Endothelial cell of umbilical vein (primary cell): ENCODE results near the gene CCDC120. TPM values are rescaled to one million over a fixed set of nuclear protein-coding genes. Genes with fewer than 3 reads are reported as not detected.

ENCODE experiments used
- BruUV-seq: library from RNA; stranded (reverse); fragments of 400-500 nt; replicated peaks from 2 replicates; lab custom pipeline; 2021; lab: Mats Ljungman, UMichigan
- CTCF ChIA-PET: fragments of 300-600, 350-600 bp; sonication (Branson Sonifier 250); formaldehyde crosslinking; loops from one replicate; lab custom pipeline; 2021; ENCODE audit warnings: antibody characterized with exemption, inconsistent platforms; lab: Charles Lee
- POLR2A ChIA-PET: fragments of 300-600, 350-600 bp; sonication (Branson Sonifier 250); formaldehyde crosslinking; loops from one replicate; lab custom pipeline; 2021; ENCODE audit warnings: antibody characterized with exemption, inconsistent platforms; lab: Charles Lee
- DNase-seq: peaks from one replicate; pipeline ENCODE4 v3.0.0-alpha.2; 2011; ENCODE audit warnings: low read depth, low spot score
- FAIRE-seq: peaks from 2 replicates; lab custom pipeline; 2011; peaks lifted over from hg19 to GRCh38; lab: Jason Lieb, UNC
- H2AFZ ChIP-seq: 2 replicates; pipeline ENCODE4 v1.6.0; 2012; ENCODE audit warnings: low read depth, low read length, control low read depth, inconsistent platforms
- H3K27ac ChIP-seq: 2 replicates; pipeline ENCODE4 v1.5.1; 2011; ENCODE audit warnings: low read depth, mild to moderate bottlenecking, control low read depth, low read length, moderate library complexity; ENCODE audit not compliant: insufficient read depth
- H3K27me3 ChIP-seq, 2 experiments: 2 replicates each; pipeline versions ENCODE4 v1.6.0 to v1.6.1; 2011; ENCODE audit warnings: low read length in 2 of 2, mixed read lengths in 1 of 2; ENCODE audit not compliant: control insufficient read depth in 2 of 2, insufficient read depth in 2 of 2
- H3K36me3 ChIP-seq, 2 experiments: 2 replicates in 1 of 2; 3 replicates in 1 of 2; pipeline ENCODE4 v1.5.1; 2011; ENCODE audit warnings: low read length in 2 of 2, mild to moderate bottlenecking in 1 of 2, moderate library complexity in 1 of 2; ENCODE audit not compliant: control insufficient read depth in 2 of 2, insufficient read depth in 2 of 2; ENCODE audit errors: extremely low read depth in 1 of 2
- H3K4me1 ChIP-seq: 3 replicates; pipeline ENCODE4 v1.5.1; 2011; ENCODE audit warnings: mild to moderate bottlenecking, low read length; ENCODE audit not compliant: control insufficient read depth, insufficient read depth; ENCODE audit errors: extremely low read depth
- H3K4me2 ChIP-seq: 2 replicates; pipeline ENCODE4 v1.6.1; 2011; ENCODE audit warnings: low read length, control low read depth, mixed read lengths; ENCODE audit not compliant: insufficient read depth
- H3K4me3 ChIP-seq, 3 experiments: fragments of 200-600 bp in 1 of 3; sonication (generic), shearing (Covaris generic) in 1 of 3; replicated peaks in 1 of 3; 2 replicates each; pipeline ENCODE4 v1.5.1; 2011 to 2016; ENCODE audit warnings: control low read depth in 3 of 3, low read length in 3 of 3, mild to moderate bottlenecking in 2 of 3, inconsistent platforms in 1 of 3, low read depth in 1 of 3, moderate library complexity in 1 of 3; ENCODE audit not compliant: insufficient read depth in 1 of 3
- H3K79me2 ChIP-seq: 2 replicates; pipeline ENCODE4 v1.6.0; 2012; ENCODE audit warnings: low read length, inconsistent platforms; ENCODE audit not compliant: control insufficient read depth, insufficient read depth
- H3K9ac ChIP-seq: replicated peaks from 2 replicates; pipeline ENCODE3; 2011; ENCODE audit warnings: low read length, control low read depth; ENCODE audit not compliant: insufficient read depth; ENCODE audit errors: extremely low read depth
- H3K9me1 ChIP-seq: replicated peaks from 3 replicates; pipeline ENCODE4 v1.6.0; 2011; ENCODE audit warnings: mild to moderate bottlenecking, low read length; ENCODE audit not compliant: control insufficient read depth, insufficient read depth; ENCODE audit errors: extremely low read depth
- H3K9me3 ChIP-seq: replicated peaks from 2 replicates; pipeline ENCODE4 v1.5.1; 2012; ENCODE audit warnings: low read length, inconsistent platforms; ENCODE audit not compliant: control insufficient read depth, insufficient read depth
- H4K20me1 ChIP-seq: replicated peaks from 2 replicates; pipeline ENCODE3; 2011; ENCODE audit warnings: mild to moderate bottlenecking, low read length; ENCODE audit not compliant: control insufficient read depth, insufficient read depth; ENCODE audit errors: extremely low read depth
- CTCF ChIP-seq, 2 donors: IDR thresholded peaks; 1 replicate in 1 of 2; 2 replicates in 1 of 2; pipeline ENCODE4 v1.5.1; 2011; ENCODE audit warnings: low read length in 2 of 2, mild to moderate bottlenecking in 2 of 2, moderate library complexity in 2 of 2, control low read depth in 1 of 2, inconsistent platforms in 1 of 2, low read depth in 1 of 2; ENCODE audit not compliant: insufficient read depth in 1 of 2; ENCODE audit errors: extremely low read depth in 1 of 2
- EZH2 ChIP-seq: IDR thresholded peaks from 2 replicates; pipeline ENCODE4 v1.6.1; 2012; ENCODE audit warnings: borderline replicate concordance, low read depth, mild to moderate bottlenecking, moderate library complexity, low read length, inconsistent platforms; ENCODE audit not compliant: severe bottlenecking
- FOS ChIP-seq: IDR thresholded peaks from 2 replicates; pipeline ENCODE4 v1.6.1; 2011; ENCODE audit warnings: mild to moderate bottlenecking, low read length, moderate library complexity, borderline replicate concordance; ENCODE audit not compliant: insufficient read depth
- GATA2 ChIP-seq: IDR thresholded peaks from 2 replicates; pipeline ENCODE4 v1.7.0; 2011; ENCODE audit warnings: low read depth, mild to moderate bottlenecking, moderate library complexity, mixed read lengths, low read length; ENCODE audit not compliant: insufficient read length, insufficient read depth
- JUN ChIP-seq: IDR thresholded peaks from 2 replicates; pipeline ENCODE4 v1.6.1; 2011; ENCODE audit warnings: borderline replicate concordance, low read depth; ENCODE audit not compliant: insufficient read length, insufficient read depth
- MAX ChIP-seq: IDR thresholded peaks from 2 replicates; pipeline ENCODE4 v1.6.1; 2011; ENCODE audit not compliant: insufficient read depth, insufficient read length
- MYC ChIP-seq: IDR thresholded peaks from one replicate; pipeline ENCODE4 v1.6.1; 2011; ENCODE audit warnings: mild to moderate bottlenecking, low read depth, low read length
- POLR2A ChIP-seq: IDR thresholded peaks from 2 replicates; pipeline ENCODE4 v1.6.1; 2012; ENCODE audit warnings: low read depth, mild to moderate bottlenecking, control low read depth, low read length
- POLR2AphosphoS5 ChIP-seq: IDR thresholded peaks from 2 replicates; pipeline ENCODE4 v1.6.1; 2012; ENCODE audit warnings: low read depth, mild to moderate bottlenecking, control low read depth, low read length, moderate library complexity; ENCODE audit not compliant: insufficient read depth
- dilution Hi-C: fragments of 300-500 bp; cut with MboI; formaldehyde crosslinking; loops from one replicate; pipeline ENCODE4 v1.15.0; 2019; ENCODE audit warnings: low sequenced_read_pairs; ENCODE audit not compliant: extremely low pct_ligation_motif_present
- intact Hi-C: fragments of 100-400 bp; cut with micrococcal nuclease; formaldehyde crosslinking; loops from one replicate; pipeline ENCODE4 v1.10.0; 2022
- polyA plus RNA-seq, 4 experiments: library from polyadenylated mRNA; depleted of rRNA in 3 of 4; stranded (reverse) in 3 of 4; unstranded in 1 of 4; fragments of >200 nt; gene quantifications; 2 replicates each; pipeline versions ENCODE4 v1.2.1 to v1.2.3, GENCODE V29; 2011 to 2012; ENCODE audit warnings: missing spikeins in 1 of 4
- total RNA-seq: library from RNA; stranded (reverse); gene quantifications from 2 replicates; pipeline ENCODE4 v1.2.3, GENCODE V29; 2021

Gene CCDC120
- total and polyA plus RNA-seq, 2 donors (not counting 3 experiments of a cell fraction or from before 2014, with no cell fraction given) = 2.8 to 5.7 TPM

- FAIRE-seq = no peak
- CTCF ChIA-PET = interaction anchor here (0.6 kb wide), 1 partner anchor 89 kb away, joined by 3 read pairs; no protein-coding TSS in a partner anchor
Observed at GRCh38 chrX:49075347-49075746, 16.5 kb downstream of the CCDC120 start.

More at GRCh38 chrX:49075347-49075746, 16.5 kb downstream of the CCDC120 start:
- no peaks in the 10 kb centered on the region for H4K20me1 ChIP-seq
- no peak for DNase-seq
- intact Hi-C loops = loop anchor here (2.0 to 10.0 kb wide), 2 partner anchors 25 to 679 kb away; no protein-coding TSS in a partner anchor
- H3K36me3 ChIP-seq = no peaks in the 10 kb centered on the region
- H3K27me3 ChIP-seq = no peaks in the 10 kb centered on the region
- H3K27ac ChIP-seq = no peak overlapping the region
- TF ChIP-seq CTCF (IDR thresholded peaks at IDR 0.05; ENCODE audit: extremely low read depth in 1 of 2, insufficient read depth in 1 of 2, low read depth in 1 of 2, low read length in 2 of 2) = no peak
- TF ChIP-seq GATA2 = no peak
- TF ChIP-seq MAX = no peak
- TF ChIP-seq EZH2 = no peak
- no peak for TF ChIP-seq JUN
- TF ChIP-seq MYC = no peak
- no peak for TF ChIP-seq POLR2A
- TF ChIP-seq FOS = no peak
- no peak for TF ChIP-seq POLR2AphosphoS5
- no TSS peak for BruUV-seq
- no peaks in the 10 kb centered on the region for H3K9me3 ChIP-seq
- no peak overlapping the region for H2AFZ ChIP-seq
- no peak overlapping the region for H3K4me2 ChIP-seq
- no peak overlapping the region for H3K4me3 ChIP-seq
- H3K9ac ChIP-seq = no peak overlapping the region
- POLR2A ChIA-PET = no interaction called here
- peaks cover 11% of the 10 kb centered on the region for H3K4me1 ChIP-seq
- dilution Hi-C loops = no loop called here
- peaks cover 11% of the 10 kb centered on the region for H3K79me2 ChIP-seq
- H3K9me1 ChIP-seq = no peaks in the 10 kb centered on the region
